Left lung (tissue), 10 donors: ENCODE measurements around the gene TMCC1. TPM values are rescaled to one million over a fixed set of nuclear protein-coding genes. Genes with fewer than 3 reads are reported as not detected.

Source experiments
- ATAC-seq: fragments of 200-7000 bp; cut with Tn5 transposase; one replicate; pipeline ENCODE4 v1.9.1; 2020; ENCODE audit warnings: moderate library complexity
- DNase-seq, 4 donors: peaks; one replicate each; pipeline ENCODE4 v3.0.0-alpha.2; 2013 to 2020
- H3K27ac ChIP-seq, 2 donors: fragments of 200-600 bp; sonication (generic) in 1 of 2; one replicate each; pipeline versions ENCODE4 v1.5.0 to v1.8.0; 2020 to 2021
- H3K27me3 ChIP-seq, 2 donors: fragments of 200-600 bp; sonication (generic) in 1 of 2; one replicate each; pipeline versions ENCODE4 v1.5.0 to v1.8.0; 2020 to 2021
- H3K36me3 ChIP-seq, 2 donors: fragments of 200-600 bp; sonication (generic) in 1 of 2; one replicate each; pipeline versions ENCODE4 v1.5.0 to v1.8.0; 2020 to 2021
- H3K4me1 ChIP-seq, 2 donors: fragments of 200-600 bp; one replicate each; pipeline ENCODE4 v1.8.0; 2021
- H3K4me3 ChIP-seq, 2 donors: fragments of 200-600 bp; sonication (generic) in 1 of 2; one replicate each; pipeline versions ENCODE4 v1.5.0 to v1.8.0; 2020 to 2021; ENCODE audit warnings: mild to moderate bottlenecking in 1 of 2
- H3K9me3 ChIP-seq, 2 donors: fragments of 200-600 bp; sonication (generic) in 1 of 2; one replicate each; pipeline versions ENCODE4 v1.5.0 to v1.8.0; 2020 to 2021
- CTCF ChIP-seq, 2 donors: fragments of 200-600 bp; sonication (generic) in 1 of 2; IDR thresholded peaks; one replicate each; pipeline versions ENCODE4 v1.5.0 to v1.8.0; 2021; ENCODE audit warnings: antibody characterized with exemption in 2 of 2
- intact Hi-C, 2 donors: fragments of 100-400 bp; cut with DNase I; formaldehyde crosslinking; loops; one replicate each; pipeline versions ENCODE4 v1.11.2 to v1.14.2; 2022
- polyA plus RNA-seq, 6 donors: library from polyadenylated mRNA; unstranded; fragments of 120-200 nt; gene quantifications; one replicate each; pipeline ENCODE4 v1.2.1, GENCODE V29; 2013; ENCODE audit not compliant: insufficient read length in 6 of 6
- total RNA-seq, 2 donors: library from RNA; stranded (reverse); fragmentation: NEBNext Ultra II Directional; extraction: Animal tissue kit (Norgen Biotek cat#: 25700); gene quantifications; one replicate each; pipeline ENCODE4 v1.2.1, GENCODE V29; 2021
- donor health status: DM: no; HTN: yes; CAD: no.
- donor health status: DM: no; HTN: no; CAD: no.

TMCC1 gene
- total and polyA plus RNA-seq, 8 donors = 24.4 to 38.8 (median 27.4) TPM

GRCh38 chr3:129638481-129638880 is 255.0 kb downstream of the TMCC1 start:
- H3K27me3 ChIP-seq = no peaks in the 10 kb centered on the region
- TF ChIP-seq CTCF (IDR thresholded peaks at IDR 0.05) = no peak
- H3K27ac ChIP-seq = no peak overlapping the region
- no peak for DNase-seq
- ATAC-seq = no peak
- H3K4me1 ChIP-seq = no peaks in the 10 kb centered on the region
- intact Hi-C loops = loop anchor here in 1 of 2 donors (10.0 kb wide), 1 partner anchor 296 kb away; no protein-coding TSS in a partner anchor
- H3K4me3 ChIP-seq = no peak overlapping the region
- no peaks in the 10 kb centered on the region for H3K36me3 ChIP-seq
- no peaks in the 10 kb centered on the region for H3K9me3 ChIP-seq

- H3K4me1 ChIP-seq = no peaks in the 10 kb centered on the region
- intact Hi-C loops = loop anchor here in 1 of 2 donors (10.0 kb wide), 1 partner anchor 299 kb away; no protein-coding TSS in a partner anchor
- no peaks in the 10 kb centered on the region for H3K36me3 ChIP-seq
- no peaks in the 10 kb centered on the region for H3K9me3 ChIP-seq
- no peak overlapping the region for H3K4me3 ChIP-seq
- H3K27ac ChIP-seq = no peak overlapping the region
- no peaks in the 10 kb centered on the region for H3K27me3 ChIP-seq
- TF ChIP-seq CTCF (IDR thresholded peaks at IDR 0.05) = no peak
- ATAC-seq = no peak
- DNase-seq = no peak
These were observed 257.4 kb downstream of the TMCC1 start for GRCh38 chr3:129636082-129636481.

- ATAC-seq = no peak
These were observed 257.9 kb downstream of the TMCC1 start for GRCh38 chr3:129635656-129636055.

GRCh38 chr3:129633751-129634481 is 259.6 kb downstream of the TMCC1 start:
- no peak for TF ChIP-seq CTCF (IDR thresholded peaks at IDR 0.05)
- no peak overlapping the region for H3K4me3 ChIP-seq
- H3K27ac ChIP-seq = no peak overlapping the region
- intact Hi-C loops = loop anchor here in 1 of 2 donors (10.0 kb wide), 1 partner anchor 301 kb away; no protein-coding TSS in a partner anchor
- no peaks in the 10 kb centered on the region for H3K27me3 ChIP-seq
- H3K9me3 ChIP-seq = no peaks in the 10 kb centered on the region
- DNase-seq (peak in 2 of 4 donors; percentile 34 to 71), ATAC-seq (peak; percentile 61)
- no peaks in the 10 kb centered on the region for H3K36me3 ChIP-seq
- H3K4me1 ChIP-seq = peaks cover 0 to 2% of the 10 kb centered on the region in 2 donors

More at GRCh38 chr3:129635656-129636055, 257.9 kb downstream of the TMCC1 start:
- no peaks in the 10 kb centered on the region for H3K27me3 ChIP-seq
- H3K27ac ChIP-seq = no peak overlapping the region
- H3K9me3 ChIP-seq = no peaks in the 10 kb centered on the region
- H3K4me3 ChIP-seq = no peak overlapping the region
- H3K4me1 ChIP-seq = no peaks in the 10 kb centered on the region
- intact Hi-C loops = loop anchor here in 1 of 2 donors (10.0 kb wide), 1 partner anchor 299 kb away; no protein-coding TSS in a partner anchor
- no peak for DNase-seq
- TF ChIP-seq CTCF (IDR thresholded peaks at IDR 0.05) = no peak
- H3K36me3 ChIP-seq = no peaks in the 10 kb centered on the region

GRCh38 chr3:129632977-129633376 is 260.5 kb downstream of the TMCC1 start:
- no peaks in the 10 kb centered on the region for H3K36me3 ChIP-seq
- H3K27ac ChIP-seq = no peak overlapping the region
- ATAC-seq (no peak), DNase-seq (peak in 1 of 4 donors; percentile 61)
- H3K9me3 ChIP-seq = no peaks in the 10 kb centered on the region
- intact Hi-C loops = loop anchor here in 1 of 2 donors (10.0 kb wide), 1 partner anchor 302 kb away; no protein-coding TSS in a partner anchor
- no peak overlapping the region for H3K4me3 ChIP-seq
- peaks cover 2 to 11% of the 10 kb centered on the region in 2 donors for H3K4me1 ChIP-seq
- no peaks in the 10 kb centered on the region for H3K27me3 ChIP-seq
- TF ChIP-seq CTCF (IDR thresholded peaks at IDR 0.05) = no peak
